ENCODE results near the gene EPC2. TPM values are rescaled to one million over a fixed set of nuclear protein-coding genes. Genes with fewer than 3 reads are reported as not detected.

The EPC2 gene
- total RNA-seq, 1 donor from 2014 or later, result 31.6 TPM

DNA sequence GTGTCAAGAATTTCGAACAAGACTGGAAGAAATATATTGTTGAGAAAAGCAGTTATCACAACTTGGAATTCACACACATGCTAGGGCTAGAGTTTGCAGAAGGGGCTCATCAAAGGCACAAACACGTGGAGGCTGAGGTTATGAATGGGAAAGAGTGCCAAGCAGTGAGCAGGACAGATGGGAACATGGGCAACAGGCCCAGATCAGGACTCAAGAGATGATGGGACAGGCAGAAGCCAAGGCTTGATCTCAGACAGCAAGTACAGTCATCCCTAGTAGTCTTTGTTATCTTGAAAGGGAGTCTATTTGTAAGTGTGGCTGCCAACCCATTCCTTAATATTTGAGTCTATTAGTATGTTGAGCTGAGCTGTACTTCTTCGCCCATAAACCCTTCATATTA is 22.2 kb upstream of the EPC2 start:
- peaks cover 4% of the 10 kb centered on the region for H3K9me3 Mint-ChIP-seq
- H3K4me1 Mint-ChIP-seq, result no peaks in the 10 kb centered on the region
- H3K36me3 Mint-ChIP-seq (ENCODE audit: low read depth), result no peaks in the 10 kb centered on the region
- no peak overlapping the region for H3K27ac Mint-ChIP-seq (ENCODE audit: unreplicated experiment)
- H3K27me3 Mint-ChIP-seq (ENCODE audit: low read depth), result no peaks in the 10 kb centered on the region
- DNase-seq (ENCODE audit: low read depth, low spot score), result no peak
- no peak overlapping the region for H3K4me3 Mint-ChIP-seq
- TF ChIP-seq CTCF (conservative IDR thresholded peaks at IDR 0.05), result no peak

- no peak for TF ChIP-seq CTCF (conservative IDR thresholded peaks at IDR 0.05)
- peaks cover 4% of the 10 kb centered on the region for H3K9me3 Mint-ChIP-seq
- H3K4me1 Mint-ChIP-seq, result no peaks in the 10 kb centered on the region
- H3K27ac Mint-ChIP-seq (ENCODE audit: unreplicated experiment), result no peak overlapping the region
- DNase-seq (ENCODE audit: low read depth, low spot score), result no peak
- no peak overlapping the region for H3K4me3 Mint-ChIP-seq
- H3K27me3 Mint-ChIP-seq (ENCODE audit: low read depth), result no peaks in the 10 kb centered on the region
- no peaks in the 10 kb centered on the region for H3K36me3 Mint-ChIP-seq (ENCODE audit: low read depth)
Measured at GRCh38 chr2:148623086-148623485, 21.5 kb upstream of the EPC2 start.

DNA sequence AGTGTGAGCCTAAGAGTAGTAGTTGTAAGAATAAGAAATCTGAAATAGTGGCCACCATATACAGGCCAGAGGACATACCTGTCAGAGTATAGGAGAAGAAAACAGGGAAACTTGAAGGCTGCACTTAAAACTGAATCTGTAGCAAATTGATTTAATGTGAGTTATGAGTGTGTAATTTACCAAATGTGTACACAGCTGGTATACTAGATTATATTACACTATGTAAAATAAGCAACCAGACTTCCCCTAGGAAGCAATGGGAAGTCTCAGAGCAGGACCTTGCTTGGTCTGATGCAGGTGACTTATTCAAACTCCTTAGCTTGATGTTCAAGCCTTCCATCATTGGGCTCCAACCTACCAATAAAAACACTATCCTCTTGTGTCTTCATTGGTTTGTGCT is 17.3 kb upstream of the EPC2 start:
- H3K36me3 Mint-ChIP-seq (ENCODE audit: low read depth), result no peaks in the 10 kb centered on the region
- H3K27ac Mint-ChIP-seq (ENCODE audit: unreplicated experiment), result no peak overlapping the region
- no peaks in the 10 kb centered on the region for H3K4me1 Mint-ChIP-seq
- no peaks in the 10 kb centered on the region for H3K27me3 Mint-ChIP-seq (ENCODE audit: low read depth)
- no peak for TF ChIP-seq CTCF (conservative IDR thresholded peaks at IDR 0.05)
- no peaks in the 10 kb centered on the region for H3K9me3 Mint-ChIP-seq
- DNase-seq (ENCODE audit: low read depth, low spot score), result no peak
- no peak overlapping the region for H3K4me3 Mint-ChIP-seq

GRCh38 chr2:148634749-148635148 is 9.8 kb upstream of the EPC2 start:
- H3K9me3 Mint-ChIP-seq, result no peaks in the 10 kb centered on the region

GRCh38 chr2:148638543-148638942 is 6.0 kb upstream of the EPC2 start:
- Mint-ChIP-seq H3K27ac (ENCODE audit: unreplicated experiment) (no peak overlapping the region), H3K9me3 (no peaks in the 10 kb centered on the region), H3K36me3 (ENCODE audit: low read depth) (no peaks in the 10 kb centered on the region), H3K4me3 (no peak overlapping the region), H3K4me1 (peaks cover 6% of the 10 kb centered on the region), H3K27me3 (ENCODE audit: low read depth) (peaks cover 20% of the 10 kb centered on the region)
- TF ChIP-seq CTCF (conservative IDR thresholded peaks at IDR 0.05), result no peak
- no peak for DNase-seq (ENCODE audit: low read depth, low spot score)

More at GRCh38 chr2:148634749-148635148, 9.8 kb upstream of the EPC2 start:
- H3K4me1 Mint-ChIP-seq, result no peaks in the 10 kb centered on the region
- H3K27ac Mint-ChIP-seq (ENCODE audit: unreplicated experiment), result no peak overlapping the region
- no peaks in the 10 kb centered on the region for H3K36me3 Mint-ChIP-seq (ENCODE audit: low read depth)
- no peaks in the 10 kb centered on the region for H3K27me3 Mint-ChIP-seq (ENCODE audit: low read depth)
- no peak overlapping the region for H3K4me3 Mint-ChIP-seq
- no peak for TF ChIP-seq CTCF (conservative IDR thresholded peaks at IDR 0.05)
- DNase-seq (ENCODE audit: low read depth, low spot score), result no peak

DNA sequence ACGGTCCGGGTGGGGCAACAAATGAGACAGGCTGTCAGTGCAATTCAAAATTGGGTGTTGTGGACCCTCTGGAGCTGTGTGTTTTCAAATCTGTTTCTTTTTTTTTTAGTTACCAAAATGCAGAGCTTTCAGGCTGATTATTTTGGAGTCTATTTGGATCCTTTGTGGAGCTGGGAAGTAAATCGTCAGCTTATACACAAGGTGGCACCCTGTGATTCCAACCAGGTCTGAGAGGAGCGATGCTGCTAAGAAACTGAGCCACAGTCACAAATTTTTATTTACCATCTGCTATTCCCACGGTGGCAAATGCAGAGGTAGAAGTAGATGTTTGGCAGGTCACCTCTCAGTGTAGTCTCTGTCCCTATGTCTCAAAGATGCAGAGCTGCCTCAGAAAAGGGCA is 3.8 kb upstream of the EPC2 start:
- Mint-ChIP-seq H3K27ac (ENCODE audit: unreplicated experiment) (no peak overlapping the region), H3K36me3 (ENCODE audit: low read depth) (no peaks in the 10 kb centered on the region), H3K9me3 (no peaks in the 10 kb centered on the region), H3K4me1 (peaks cover 14% of the 10 kb centered on the region), H3K4me3 (peak overlapping the region; percentile 39), H3K27me3 (ENCODE audit: low read depth) (peaks cover 26% of the 10 kb centered on the region)
- DNase-seq (ENCODE audit: low read depth, low spot score), result no peak
- no peak for TF ChIP-seq CTCF (conservative IDR thresholded peaks at IDR 0.05)

All from neural crest cell (in vitro differentiated cells).